Kidney glomerular epithelial cell (primary cell): ENCODE measurements around the gene MSH3.
"Not testable (repeated sequence)": the region's sequence is repeated elsewhere in the genome, so short reads cannot be mapped to it uniquely, and the experiment has no call there.

Source experiments
- DNase-seq: peaks from one replicate; lab custom pipeline; 2025; lab: John Stamatoyannopoulos, UW

Gene MSH3

DNA sequence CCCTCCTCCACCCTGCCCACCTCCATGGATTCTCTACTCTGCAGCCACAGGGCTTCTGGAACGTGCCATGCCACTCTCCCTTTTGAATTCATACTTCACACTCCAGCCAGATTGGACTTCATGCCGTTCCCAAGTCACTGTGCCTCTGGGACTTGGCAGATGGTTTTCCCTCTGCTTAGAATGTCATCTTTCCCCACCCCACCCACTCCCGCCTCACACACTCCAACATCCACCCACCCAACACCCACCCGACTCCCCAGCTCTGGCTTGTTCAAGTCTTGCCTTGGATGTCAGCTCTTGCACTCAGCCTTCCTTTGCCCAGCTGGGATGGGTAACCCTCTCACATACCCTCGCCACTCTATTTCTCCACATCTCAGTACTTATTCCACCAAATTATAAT is 142.4 kb downstream of the MSH3 start:
- no peak for DNase-seq

DNA sequence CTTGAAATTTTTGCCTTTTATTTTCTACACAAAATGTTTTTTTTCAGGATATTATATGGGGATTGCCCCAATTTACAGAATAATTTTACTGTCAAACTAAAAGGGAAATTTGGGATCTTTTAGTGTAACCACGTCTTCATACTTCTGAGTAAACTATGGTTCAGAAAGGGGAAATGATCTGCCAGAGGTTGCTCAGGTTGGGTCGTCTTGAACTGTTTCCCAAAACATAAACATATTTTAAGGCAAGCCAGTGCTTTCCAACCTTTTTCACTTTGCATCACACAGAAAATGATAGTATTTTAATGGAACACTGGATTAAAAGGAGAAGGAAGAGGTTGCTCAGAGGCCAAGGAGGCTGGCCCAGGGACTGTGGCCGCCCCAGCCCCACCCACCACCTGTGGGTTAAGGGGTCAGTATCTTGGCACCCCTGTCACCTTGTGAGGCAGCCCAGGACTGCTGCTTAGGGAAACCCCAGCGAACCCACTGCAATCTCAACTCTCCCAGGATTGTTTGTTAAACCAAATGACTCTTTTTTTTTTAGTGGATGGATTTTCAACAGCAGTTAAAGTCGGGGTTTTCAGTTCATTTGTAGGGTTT is 143.1 kb downstream of the MSH3 start:
- DNase-seq, result no peak

DNA sequence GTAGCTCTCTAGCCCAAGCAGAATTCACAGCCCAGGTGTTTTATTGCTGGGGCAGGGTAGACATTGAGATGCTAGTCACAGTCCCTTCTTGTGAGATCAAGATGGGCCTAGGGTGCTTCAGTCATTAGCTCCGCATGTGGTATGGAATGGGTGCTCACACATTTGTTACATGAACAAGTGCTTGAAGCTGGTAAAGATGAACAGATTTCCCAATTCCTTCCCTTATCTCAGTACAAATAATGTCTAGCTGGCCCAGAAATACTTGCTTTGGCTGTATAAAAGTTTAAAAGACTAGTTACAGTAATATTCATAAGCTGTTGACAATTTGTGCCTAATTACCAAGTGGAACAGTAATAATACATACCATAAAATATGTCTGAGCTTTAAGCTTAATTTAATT is 143.7 kb downstream of the MSH3 start:
- no peak for DNase-seq

DNA sequence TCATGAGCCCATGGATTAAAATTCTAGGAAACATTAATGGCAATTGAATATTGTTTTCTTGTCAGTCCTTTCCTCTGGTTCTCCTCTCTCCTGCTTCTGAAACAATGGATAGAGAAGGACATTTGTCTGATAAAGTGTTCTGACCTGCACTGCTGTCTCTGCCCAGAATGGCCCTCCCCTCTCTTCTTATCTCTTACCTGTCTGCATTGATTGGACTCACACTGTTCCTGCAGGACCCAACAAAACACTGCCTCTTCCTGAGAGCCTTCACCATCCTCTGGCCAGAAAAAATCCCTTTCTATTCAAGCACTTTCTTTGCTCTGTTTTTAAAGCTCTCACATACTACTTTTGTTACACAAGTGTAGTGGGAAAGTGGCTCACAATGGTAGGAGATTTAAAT is 144.2 kb downstream of the MSH3 start:
- DNase-seq, result no peak

DNA sequence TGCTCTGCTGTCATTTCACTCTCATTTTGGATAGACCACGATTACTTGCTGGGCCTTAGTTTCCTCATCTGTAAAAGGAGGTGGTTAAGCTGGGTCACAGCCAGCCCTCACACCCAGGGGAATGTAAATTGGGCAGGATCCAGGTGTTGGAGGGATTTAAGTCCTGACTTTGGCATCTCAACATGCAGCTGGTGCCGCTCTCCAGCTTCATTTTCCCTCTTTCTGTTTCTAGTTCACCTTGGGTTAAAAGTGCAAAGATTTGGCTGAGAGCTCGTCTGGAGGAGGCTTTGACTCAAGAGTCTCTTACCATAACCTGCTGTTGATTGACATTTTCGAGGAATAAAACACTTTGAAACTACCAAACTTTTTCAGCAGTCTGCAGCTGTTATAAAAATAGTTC is 144.6 kb downstream of the MSH3 start:
- DNase-seq, result no peak

DNA sequence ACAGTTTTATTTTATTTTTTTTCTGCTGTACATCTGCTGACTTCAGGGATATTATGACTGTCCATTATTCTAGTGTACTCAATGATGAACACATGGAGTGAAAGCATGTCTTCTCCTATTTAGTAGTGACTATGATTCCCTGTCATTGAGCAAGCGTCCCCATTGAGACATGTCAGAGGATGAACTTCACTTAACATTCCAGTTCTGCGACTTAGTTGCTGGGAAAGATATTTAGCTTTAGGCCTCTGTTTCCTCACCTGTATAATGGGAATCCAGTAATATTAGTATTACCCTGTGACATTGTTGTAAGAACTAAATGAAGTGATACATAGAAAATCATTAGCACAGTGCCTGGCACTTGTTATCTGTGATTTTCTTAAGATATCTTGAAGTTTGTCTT is 145.1 kb downstream of the MSH3 start:
- no peak for DNase-seq

DNA sequence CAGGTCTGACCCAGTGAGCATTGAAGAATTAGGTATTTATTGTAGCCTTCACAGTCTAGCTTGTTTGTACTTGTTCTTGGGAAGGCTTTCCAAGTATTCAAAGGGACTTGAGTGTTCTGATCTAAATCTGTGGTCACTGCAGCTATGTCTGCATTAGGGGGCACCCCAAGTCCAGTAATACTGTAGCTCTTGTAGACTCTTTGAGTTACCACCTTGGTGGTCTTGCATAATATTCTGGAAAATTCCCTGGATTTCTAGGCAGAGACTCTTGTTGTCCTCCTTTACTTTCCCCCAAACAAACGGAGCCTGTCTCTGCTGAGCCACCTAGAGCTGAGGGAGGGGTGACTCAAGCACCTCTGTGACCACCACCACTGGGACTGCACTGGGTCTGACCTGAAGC is 149.9 kb downstream of the MSH3 start:
- no peak for DNase-seq

DNA sequence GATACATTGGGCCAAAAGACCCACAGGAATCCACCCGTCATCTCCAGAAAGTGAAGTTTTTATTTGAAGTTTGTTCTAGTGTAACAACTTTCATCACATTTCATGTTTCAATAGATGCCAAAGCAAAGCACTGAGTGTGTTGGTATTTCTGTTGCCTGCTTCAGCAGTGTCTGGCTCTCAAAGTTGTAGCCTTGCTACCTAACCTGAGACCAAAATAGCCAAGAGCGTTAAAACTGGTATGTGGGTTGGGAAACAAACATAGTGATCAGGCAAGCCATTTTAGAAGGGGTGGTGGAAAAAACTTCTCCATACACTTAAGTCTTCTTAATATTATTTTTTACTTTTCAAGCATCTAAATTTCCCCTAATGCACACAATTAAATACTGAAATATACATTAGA is 150.6 kb downstream of the MSH3 start:
- no peak for DNase-seq

DNA sequence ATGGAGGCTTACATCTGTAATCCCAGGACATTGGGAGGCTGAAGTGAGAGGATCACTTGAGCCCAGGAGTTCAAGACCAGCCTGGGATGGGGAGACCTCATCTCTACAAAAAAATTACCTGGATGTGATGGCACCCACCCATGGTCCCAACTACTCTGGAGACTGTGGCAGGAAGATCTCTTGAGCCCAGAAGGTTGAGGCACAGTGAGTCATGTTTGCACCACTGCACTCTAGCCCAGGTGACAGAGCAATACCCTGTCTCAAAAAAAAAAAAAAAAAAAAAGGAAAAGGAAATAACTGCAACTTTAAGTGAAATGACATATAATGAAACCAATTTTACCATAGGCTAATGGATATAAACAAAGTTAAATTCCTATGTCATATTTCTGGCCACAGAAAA is 152.5 kb downstream of the MSH3 start:
- DNase-seq, result no peak

DNA sequence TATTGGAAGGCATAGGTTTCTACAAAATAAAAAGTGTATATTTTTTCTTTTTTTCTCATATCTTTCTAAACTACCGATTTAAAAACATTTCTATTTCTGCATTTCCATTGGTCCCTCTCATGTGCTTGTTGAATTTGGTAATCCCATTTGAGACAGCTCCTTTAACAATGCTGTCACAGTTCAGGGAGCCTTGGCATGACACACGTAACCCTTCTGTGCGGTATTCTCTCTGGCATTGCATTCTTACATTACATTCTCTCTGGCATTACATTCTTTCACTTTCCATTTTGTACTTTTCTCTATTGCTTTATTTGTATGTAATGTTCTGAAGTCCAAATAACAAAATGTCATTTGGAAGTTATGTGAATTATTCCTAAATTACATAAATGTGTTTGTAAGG is 155.0 kb downstream of the MSH3 start:
- peak; percentile 60 for DNase-seq

DNA sequence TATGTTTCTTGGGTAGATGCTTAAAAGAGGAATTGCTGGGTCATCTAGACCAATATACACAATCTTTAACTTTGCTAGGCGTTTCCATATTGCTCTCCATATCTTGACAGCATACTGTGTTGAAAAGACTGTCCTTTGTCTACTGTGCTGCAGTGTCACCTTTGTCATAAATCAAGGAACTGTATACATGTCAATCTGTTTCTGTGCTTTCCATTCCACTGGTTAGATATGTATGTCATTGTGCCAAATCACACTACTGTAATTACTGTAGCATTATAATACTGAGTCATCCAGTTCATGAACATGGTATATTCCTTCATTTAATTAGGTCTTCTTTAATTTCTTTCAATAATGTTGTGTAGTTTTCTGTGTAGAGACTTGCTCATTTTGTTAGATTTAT is 156.0 kb downstream of the MSH3 start:
- no peak for DNase-seq

DNA sequence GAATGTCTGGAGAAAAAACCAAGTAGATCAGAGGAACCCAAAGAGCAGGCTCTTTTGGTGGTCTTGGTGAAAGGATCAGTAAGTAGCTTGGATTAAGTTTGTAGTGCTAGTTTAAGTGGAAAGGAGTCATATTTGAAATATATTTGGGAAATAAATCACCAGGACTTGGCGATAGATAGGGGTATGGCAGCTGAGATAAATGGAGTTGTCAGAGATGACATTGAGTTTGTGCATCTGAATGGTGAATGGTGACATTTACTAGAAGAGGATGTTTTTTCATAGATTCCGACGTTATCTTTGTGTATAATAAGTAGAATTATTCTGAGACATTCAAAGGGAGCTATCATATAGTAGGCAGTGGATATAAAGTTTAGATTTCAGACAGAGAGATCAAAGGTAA is 162.1 kb downstream of the MSH3 start:
- no peak for DNase-seq

DNA sequence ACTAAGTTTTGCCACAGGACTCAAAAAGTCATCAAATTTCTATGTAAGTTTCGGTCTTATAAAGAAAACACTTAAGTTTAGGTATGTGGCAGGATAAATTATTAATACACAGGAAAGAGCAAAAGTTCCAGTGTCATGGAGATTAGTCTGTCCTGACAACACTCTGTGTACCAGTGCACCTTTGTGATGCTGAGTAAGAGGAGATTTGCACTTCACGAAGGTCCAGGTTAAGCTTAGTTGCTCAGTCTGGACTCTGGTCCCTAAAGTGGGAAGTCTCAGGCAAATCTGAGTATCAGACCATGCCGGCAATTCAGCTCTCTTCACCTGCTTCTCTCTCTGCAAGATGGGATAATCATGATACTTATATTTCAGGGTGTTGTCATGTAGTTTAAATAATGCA is 166.2 kb downstream of the MSH3 start:
- DNase-seq, result no peak

DNA sequence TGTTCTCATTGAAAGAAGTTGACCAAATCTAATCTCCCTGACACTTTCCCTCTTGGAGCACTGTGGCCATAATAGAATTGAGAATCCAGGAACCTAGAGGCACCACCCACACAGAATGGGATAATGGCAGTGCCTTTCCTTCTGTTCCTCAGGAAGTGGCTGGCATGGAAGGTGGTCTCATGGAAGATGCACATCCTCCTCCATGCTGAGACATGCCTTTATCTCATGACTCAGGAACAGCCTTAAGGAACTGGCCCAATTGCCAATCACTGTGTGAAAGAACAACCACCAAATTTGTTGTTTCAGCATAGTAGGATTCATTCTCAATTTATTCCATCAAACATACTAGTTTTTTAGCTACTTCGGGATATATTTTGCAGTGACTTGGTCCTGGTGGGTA is 168.2 kb downstream of the MSH3 start:
- DNase-seq, result no peak

DNA sequence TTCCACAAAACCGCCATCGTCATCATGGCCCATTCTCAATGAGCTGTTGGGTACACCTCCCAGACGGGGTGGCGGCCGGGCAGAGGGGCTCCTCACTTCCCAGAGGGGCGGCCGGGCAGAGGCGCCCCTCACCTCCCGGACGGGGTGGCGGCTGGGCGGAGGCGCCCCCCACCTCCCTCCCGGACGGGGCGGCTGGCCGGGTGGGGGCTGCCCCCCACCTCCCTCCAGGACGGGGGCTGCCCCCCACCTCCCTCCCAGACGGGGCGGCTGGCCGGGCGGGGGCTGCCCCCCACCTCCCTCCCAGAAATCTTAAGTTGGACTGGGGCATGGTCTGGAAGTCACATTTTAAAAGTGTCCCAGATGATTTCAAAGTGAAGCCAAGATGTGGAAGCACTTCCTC is 169.7 kb downstream of the MSH3 start:
- not testable (repeated sequence) for DNase-seq

DNA sequence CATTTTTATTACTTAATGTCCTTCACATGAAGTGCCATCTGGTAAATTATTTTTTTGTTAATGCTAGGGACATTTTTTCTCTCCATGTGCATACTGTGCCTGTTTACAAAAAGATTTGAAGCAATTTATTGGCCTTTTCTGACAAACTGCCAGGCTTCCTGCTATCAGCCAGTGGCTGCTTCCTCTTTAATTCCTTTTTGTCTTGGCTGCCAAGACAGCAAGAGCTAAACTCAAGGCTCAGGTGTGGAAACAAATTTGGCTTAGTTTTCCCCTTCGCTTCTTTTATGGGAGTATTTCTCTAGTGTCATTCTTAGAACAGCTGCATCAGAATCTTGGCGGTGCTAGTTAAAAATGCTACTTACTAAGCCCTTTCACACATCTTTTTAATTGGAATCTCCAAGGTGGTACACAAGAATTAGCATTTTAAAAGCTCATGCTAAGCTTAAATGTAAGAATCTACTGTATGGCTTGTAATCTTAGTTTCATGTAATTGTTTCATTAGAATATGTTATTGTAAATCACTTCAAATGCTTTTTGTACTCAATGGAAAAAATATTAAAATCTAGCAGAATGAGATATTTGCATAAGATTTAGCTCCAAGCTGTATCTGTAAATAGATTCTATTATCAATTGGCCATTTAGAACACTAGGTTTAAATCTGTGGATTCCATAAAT is 171.5 kb downstream of the MSH3 start:
- no peak for DNase-seq

DNA sequence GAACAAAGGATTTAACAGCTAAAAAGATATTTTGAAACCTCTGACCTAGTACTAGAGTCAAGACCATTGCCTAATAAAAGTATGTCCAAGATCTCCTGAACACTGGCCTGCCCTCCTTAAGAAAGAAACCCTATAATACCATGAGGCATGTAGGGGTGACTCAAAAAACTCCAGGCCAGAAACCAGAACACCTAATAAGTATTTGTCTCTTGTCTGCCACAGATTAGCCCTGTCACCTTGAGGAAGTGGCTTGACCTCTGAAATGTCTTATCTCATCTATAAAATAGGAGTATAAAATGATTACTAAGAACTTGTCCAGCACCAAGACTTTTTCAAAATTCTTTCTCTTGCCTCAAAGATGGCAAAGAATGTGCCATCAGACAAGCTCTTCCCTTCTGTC is 180.3 kb downstream of the MSH3 start:
- no peak for DNase-seq

DNA sequence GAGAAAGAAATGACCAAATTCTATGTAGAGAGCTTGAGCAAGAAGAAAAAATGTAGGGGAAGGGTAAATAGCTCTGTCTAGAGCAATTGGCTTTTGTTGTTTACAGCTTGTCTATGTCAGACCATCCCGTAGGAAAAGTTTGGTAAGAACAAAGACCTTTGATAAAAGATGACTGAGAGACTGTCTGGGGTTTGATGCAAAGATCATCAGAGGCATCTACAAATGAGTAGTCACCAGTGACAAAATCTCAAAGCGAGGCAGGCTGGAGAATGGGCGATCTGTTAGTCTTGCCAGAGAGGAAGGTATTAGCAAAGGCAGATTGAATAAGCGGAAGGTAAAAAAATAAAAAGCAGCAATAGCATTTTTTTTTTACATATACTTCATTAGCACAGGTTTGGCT is 180.7 kb downstream of the MSH3 start:
- DNase-seq, result no peak

DNA sequence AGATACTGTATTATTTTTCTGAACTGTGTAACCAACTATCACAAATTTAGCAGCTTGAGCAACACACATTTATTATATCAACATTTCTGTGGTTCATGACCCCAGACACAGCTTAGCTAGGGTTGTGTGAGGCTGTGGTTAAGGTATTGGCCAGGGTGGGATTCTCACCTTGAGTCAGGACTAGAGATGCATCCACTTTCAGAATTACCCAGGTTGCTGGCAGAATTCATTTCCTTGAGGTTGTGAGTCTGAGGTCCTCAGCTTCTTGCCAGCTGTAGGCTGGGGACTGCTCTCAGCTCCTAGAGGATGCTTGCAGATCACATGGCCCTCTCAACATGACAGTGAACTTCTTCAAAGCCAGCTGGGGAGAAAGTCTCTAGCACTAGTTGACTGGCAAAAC is 183.2 kb downstream of the MSH3 start:
- DNase-seq, result no peak

DNA sequence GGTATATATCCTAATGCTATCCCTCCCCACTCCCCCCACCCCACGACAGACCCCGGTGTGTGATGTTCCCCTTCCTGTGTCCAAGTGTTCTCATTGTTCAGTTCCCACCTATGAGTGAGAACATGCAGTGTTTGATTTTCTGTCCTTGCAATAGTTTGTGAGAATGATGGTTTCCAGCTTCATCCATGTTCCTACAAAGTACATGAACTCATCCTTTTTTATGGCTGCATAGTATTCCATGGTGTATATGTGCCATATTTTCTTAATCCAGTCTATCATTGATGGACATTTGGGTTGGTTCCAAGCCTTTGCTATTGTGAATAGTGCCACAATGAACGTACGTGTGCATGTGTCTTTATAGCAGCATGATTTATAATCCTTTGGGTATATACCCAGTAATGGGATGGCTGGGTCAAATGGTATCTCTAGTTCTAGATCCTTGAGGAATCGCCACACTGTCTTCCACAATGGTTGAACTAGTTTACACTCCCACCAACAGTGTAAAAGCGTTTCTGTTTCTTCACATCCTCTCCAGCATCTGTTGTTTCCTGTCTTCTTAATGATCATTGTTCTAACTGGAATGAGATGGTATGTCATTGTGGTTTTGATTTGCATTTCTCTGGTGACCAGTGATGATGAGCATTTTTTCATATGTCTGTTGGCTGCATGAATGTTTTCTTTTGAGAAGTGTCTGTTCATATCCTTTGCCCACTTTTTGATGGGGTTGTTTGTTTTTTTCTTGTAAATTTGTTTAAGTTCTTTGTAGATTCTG is 186.8 kb downstream of the MSH3 start:
- not testable (repeated sequence) for DNase-seq

DNA sequence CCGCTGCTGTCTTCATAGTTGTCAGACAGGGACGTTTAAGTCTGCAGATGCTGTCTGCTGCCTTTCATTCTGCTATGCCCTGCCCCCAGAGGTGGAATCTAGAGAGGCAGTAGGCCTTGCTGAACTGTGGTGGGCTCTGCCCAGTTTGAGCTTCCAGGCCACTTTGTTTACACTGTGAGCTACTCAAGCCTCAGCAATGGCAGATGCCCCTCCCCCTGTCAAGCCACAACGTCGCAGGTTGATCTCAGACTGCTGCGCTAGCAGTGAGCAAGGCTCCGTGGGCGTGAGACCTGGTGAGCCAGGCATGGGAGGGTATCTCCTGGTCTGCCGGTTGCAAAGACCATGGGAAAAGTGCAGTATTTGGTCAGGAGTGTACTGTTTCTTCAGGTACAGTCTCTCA is 192.0 kb downstream of the MSH3 start:
- DNase-seq, result not testable (repeated sequence)

DNA sequence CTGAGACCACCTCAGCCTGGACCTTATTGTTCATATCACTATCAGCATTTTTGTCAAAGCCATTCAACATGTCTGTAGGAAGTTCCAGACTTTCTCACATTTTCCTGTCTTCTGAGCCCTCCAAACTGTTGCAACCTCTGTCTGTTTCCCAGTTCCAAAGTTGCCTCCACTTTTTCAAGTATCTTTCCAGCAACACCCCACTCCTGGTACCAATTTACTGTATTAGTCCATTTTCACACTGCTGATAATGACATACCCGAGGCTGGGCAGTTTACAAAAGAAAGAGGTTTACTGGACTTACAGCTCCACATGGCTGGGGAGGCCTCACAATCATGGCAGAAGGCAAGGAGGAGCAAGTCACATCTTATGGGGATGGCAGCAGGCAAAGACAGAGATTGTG is 195.7 kb downstream of the MSH3 start:
- DNase-seq, result not testable (repeated sequence)
